Activated CD8-positive, alpha-beta memory T cell treated with anti-CD3 and anti-CD28 coated beads for 48 hours (primary cell): ENCODE results near the gene PDIA5.

Experiments
- DNase-seq, 3 experiments: peaks; one replicate each; pipeline ENCODE4 v3.0.0-alpha.2; 2020; ENCODE audit warnings: low read depth in 2 of 3, low spot score in 2 of 3

PDIA5 gene

DNA sequence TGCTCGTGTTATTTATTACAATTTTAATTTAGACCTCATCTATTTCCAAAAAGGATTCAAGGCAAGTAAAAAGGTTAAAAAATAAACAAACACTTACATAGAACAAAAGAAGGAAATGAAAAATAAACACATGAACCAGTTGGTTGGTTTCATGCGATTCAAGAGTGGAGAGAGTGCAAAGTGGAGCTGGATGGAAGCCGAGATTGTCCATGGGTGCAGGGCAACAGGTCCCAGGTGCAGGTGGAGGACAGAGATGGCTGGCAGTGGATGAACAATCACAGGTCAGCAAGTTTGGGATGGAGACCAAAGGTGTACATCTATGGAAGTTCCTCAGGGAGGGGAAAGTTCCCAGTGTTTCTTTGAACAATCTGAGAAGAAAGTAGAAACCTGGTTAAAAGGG, 27.6 kb upstream of the PDIA5 start:
- no peak for DNase-seq

DNA sequence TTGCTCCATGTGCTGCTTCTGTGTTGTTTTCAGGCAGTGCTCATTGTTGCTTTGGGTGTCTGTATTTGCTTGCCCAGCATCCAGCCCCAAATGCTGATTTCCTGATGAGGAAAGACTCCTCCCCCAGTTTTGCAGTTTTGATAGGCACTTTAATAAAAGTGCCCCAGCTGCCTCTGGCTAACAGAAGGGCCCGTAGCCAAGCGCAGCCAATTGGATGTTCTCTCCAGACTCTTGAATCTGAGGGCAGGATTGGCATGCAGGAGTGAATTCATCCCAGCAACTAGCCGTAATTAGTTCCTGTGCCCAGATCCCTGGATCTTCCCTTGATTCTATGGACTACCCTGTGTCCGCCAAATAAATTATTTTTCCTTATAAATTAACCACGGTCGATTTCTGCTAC, 24.4 kb upstream of the PDIA5 start:
- DNase-seq = no peak

- DNase-seq = no peak
Observed at GRCh38 chr3:123044981-123045763, 21.7 kb upstream of the PDIA5 start.

GRCh38 chr3:123046262-123047061, 20.4 kb upstream of the PDIA5 start:
- DNase-seq = no peak

- DNase-seq = no peak
Observed at GRCh38 chr3:123047062-123047319, 19.8 kb upstream of the PDIA5 start.

DNA sequence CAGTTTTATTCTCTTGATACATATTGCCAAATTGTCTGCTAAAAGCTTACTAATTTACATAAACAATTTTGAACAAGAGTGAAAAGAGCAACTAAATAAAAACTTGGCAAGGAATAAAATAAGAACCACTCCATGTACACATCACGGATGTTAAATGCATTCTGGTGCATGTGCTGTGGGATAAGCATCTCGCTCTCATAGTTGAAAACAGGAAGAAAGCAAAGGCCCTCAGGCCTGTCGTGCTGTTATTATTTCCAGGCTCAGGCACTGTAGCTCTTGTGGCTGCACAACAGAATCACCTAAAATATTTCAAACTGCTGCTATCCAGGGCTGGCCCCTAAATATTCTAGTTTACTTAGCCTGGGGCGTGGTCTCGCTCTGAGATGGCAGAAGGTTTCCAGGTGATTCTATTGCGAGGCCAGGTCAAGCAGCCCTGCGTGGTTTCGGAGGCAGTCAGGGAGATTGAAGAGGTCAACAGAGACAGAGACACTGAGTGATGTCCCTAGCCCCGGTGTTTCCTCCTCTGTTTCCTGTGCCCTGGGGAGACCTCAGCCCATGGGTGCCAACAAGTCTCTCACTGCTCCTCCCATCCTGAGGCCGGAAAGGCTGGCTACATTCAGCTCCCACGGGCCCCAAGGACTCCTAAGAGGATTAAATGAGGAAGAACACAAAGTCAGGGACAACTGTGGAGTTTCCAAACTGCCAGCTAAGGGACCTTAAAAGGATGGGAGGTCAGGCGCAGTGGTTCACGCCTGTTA, 18.2 kb upstream of the PDIA5 start:
- no peak for DNase-seq

DNA sequence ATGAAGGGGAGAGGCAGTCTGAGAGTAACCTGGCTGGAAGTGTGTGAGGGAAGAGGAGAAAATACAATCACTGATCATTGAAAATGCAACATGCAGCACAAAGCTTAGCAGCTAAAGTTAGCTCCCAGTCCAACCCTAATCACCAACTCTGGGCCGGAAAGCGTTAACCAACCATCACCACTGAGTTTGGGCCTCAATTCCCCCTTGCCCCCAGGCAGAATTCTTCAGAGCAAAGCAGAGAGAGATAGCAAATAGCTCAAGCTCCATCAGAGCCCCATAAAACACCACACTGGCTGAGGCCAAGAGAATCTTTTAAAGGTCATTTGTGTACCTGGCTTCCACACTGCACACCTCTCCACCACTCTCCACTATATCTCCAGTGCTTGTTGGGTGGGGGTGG, 16.2 kb upstream of the PDIA5 start:
- DNase-seq = no peak

GRCh38 chr3:123053107-123053506, 13.7 kb upstream of the PDIA5 start:
- DNase-seq = no peak

- no peak for DNase-seq
Observed at GRCh38 chr3:123054109-123054778, 12.6 kb upstream of the PDIA5 start.

DNA sequence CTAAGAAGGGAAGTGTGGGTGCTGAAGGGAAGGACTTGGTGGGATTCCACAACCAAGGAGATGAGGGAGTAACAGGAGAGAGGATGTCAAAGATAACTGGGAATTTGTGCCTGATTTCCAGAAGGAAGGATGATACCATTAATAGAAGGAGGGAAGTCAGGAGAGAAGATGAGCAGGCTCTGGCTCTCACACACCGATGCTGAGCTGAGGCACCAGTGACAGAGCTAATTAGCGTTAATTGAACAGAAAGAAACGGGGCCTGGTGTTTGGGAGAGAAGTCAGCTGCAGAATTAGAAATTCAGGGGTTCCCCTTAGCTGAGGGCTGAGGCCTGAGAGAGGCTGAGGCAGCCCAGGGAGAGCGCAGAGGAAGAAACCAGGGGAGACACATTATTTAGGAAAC, 11.9 kb upstream of the PDIA5 start:
- no peak for DNase-seq

GRCh38 chr3:123055352-123055751, 11.5 kb upstream of the PDIA5 start:
- no peak for DNase-seq

DNA sequence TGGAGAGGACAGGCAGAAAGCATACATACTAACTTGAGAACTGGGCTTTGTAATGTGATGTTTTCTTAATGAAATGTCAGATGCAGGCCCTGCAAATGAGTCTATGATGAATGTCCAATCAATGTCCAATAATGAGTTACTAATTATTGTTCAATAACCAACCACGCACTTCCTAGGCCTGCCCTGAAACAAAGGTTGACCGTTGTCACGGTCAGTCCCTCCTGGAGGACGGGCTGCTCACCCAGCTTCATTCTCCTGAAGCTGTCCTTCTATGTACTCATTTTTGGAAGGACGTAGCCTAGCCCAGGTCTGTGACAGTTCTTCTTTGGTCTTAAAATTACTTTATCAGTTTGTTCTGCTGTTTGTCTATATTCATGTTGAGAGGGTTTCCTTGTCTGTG, 8.3 kb upstream of the PDIA5 start:
- no peak for DNase-seq

DNA sequence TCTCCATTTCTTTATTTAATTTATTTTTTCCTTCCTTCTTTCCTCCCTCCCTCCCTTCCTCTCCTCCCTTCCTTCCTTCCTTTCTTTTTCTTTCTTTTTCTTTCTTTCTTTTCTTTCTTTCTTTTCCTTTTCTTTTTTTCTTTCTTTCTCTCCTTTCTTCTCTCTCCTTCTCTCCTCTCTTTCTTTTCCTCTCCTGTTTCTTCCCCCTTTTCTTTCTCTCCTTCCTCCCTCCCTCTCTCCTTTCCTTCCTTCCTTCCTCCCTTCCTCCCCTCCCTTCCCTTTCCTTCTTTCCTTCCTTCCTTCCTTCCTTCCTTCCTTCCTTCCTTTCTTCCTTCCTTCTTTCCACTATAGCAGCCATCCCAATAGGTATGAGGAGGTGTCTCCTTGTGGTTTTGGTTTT, 6.8 kb upstream of the PDIA5 start:
- DNase-seq = no peak

DNA sequence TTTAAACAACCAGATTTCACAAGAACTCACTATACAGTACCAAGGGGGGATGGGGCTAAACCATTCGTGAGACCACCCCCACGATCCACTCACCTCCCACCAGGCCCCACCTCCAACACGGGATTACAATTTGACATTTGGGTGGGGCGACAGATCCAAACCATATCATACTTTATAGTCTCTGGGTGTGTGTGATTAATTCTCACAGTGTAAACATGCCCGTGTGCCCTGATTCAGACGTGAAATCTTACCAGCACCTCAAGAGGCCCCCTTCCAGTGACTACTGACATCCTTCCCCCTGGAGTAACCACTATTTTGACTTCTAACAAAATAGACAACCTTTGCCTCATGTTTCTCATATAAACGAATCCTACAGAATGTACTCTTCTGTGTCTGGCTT, 5.0 kb upstream of the PDIA5 start:
- no peak for DNase-seq

GRCh38 chr3:123063034-123063433, 3.8 kb upstream of the PDIA5 start:
- DNase-seq = no peak

- DNase-seq = no peak
Observed at GRCh38 chr3:123064506-123064905, 2.3 kb upstream of the PDIA5 start.

GRCh38 chr3:123064914-123065313, 1.9 kb upstream of the PDIA5 start:
- DNase-seq = no peak

- no peak for DNase-seq
Observed at GRCh38 chr3:123066599-123066895, 278 bp upstream of the PDIA5 start.

DNA sequence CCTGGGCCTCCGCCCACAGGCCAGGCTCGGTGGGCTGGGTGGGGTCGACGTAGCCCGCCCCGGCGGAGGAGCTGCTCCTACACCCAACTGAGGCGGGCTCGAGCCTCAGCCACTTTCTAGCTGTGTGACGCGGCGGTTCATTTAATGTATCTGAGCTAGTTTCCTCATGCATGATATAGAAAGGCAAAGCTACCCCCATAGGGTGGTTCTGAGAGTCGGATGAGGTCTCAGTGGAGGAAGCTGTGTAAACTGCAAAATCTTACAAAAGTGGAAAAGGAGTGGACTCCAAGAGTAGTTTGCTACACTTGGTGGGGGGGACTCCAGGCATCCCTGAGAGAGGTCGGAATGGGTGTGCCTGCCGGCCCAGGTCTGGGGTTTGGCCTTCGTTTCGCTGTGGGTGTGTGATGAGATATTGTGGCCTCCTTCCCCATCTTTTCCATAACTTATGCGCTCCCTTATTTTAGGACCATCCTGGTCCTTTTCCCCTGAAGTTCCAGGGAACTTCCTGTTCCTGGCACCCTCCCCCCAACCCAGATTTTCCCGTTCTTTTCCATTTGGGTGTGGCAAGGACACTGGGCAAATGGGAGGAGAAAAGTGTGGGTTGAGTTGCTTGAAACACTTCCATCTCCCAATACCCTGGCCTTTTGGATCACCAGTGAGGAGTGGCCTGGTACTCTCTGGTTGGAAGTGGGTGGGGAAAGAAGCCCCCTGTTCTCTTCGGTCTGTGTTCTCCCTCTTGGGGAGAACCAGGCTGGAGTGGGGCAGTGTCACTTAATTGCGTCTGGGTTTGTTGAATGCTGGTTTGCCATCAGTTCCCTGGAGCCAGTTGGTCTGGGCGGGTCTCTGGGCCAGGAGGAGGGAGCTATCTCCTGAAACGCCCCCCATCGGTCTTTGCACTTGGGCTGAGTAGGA, 1.1 kb downstream of the PDIA5 start:
- no peak for DNase-seq

DNA sequence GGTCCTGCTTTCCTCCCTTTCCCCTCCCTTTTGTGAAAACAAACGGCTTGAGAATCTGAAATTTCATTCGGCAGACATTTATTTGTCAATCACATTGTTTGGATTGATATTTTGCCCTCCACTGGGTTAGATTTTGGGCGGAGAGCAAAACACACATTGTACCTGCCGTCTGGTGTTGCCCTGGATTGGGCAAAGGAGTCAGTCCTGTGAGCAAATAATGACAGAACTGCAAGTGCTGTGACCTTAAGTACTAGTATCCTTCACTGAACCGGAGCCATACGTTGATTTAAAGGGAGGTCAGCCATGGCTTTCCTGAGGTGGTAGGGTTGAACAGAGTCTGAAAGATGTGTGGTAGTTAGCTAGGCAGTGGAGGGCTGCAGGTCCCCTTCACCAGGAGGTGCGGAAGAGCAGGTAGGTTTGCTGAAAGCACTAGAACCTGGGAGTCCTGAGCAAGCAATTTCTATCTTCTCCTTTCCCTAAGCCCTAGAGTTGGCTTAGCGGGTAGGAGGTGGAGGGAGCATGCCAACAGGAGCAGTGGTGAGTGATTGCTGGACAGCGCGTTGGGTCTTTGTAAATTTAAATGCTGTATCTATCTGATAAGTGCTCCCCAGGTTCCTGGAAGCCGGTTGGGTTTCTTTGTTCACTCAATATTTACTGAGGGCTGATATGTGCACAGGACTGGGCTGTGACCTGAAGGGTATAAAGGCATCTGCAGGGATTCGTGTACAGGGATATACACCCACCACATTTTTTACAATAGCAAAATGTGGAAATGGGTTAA, 2.0 kb downstream of the PDIA5 start:
- no peak for DNase-seq
